H1 (cell line): ENCODE measurements around the gene DOK7. TPM values are rescaled to one million over a fixed set of nuclear protein-coding genes. Genes with fewer than 3 reads are reported as not detected.
A peak's percentile ranks its signal among the peaks of the same experiment; 100 is the strongest.

Source experiments
- CTCF ChIA-PET: fragments of 300-600 bp; sonication (Branson Sonifier 250); formaldehyde crosslinking; loops from one replicate; lab custom pipeline; 2021; ENCODE audit not compliant: partially characterized antibody; lab: Charles Lee
- POLR2A ChIA-PET: fragments of 300-600 bp; sonication (Branson Sonifier 250); formaldehyde crosslinking; loops from one replicate; lab custom pipeline; 2021; ENCODE audit warnings: inconsistent platforms; ENCODE audit not compliant: partially characterized antibody; lab: Charles Lee
- DNase-seq, 2 experiments: peaks; one replicate each; pipeline versions ENCODE4 v3.0.0 to v3.0.0-alpha.2; 2010 to 2022; ENCODE audit warnings: low spot score in 2 of 2, low read depth in 1 of 2, mixed read lengths in 1 of 2
- FAIRE-seq: peaks from 2 replicates; lab custom pipeline; 2011; peaks lifted over from hg19 to GRCh38; lab: Jason Lieb, UNC
- H2AFZ ChIP-seq: 2 replicates; pipeline ENCODE4 v1.8.1; 2012; ENCODE audit warnings: low read length, inconsistent platforms
- H2AK5ac ChIP-seq: 2 replicates; pipeline ENCODE4 v1.6.1; 2013; ENCODE audit warnings: low read depth, low read length
- H2BK120ac ChIP-seq: replicated peaks from 2 replicates; pipeline ENCODE3; 2013; ENCODE audit warnings: low read depth, low read length, inconsistent platforms
- H2BK12ac ChIP-seq: 2 replicates; pipeline ENCODE4 v1.6.1; 2013; ENCODE audit warnings: low read depth, low read length
- H2BK15ac ChIP-seq: 2 replicates; pipeline ENCODE4 v1.6.1; 2013; ENCODE audit warnings: low read length
- H2BK20ac ChIP-seq: 2 replicates; pipeline ENCODE4 v1.6.1; 2013; ENCODE audit warnings: low read length
- H2BK5ac ChIP-seq: 2 replicates; pipeline ENCODE4 v1.6.1; 2013; ENCODE audit warnings: low read depth, low read length
- H3K14ac ChIP-seq: 2 replicates; pipeline ENCODE4 v1.6.1; 2013; ENCODE audit warnings: inconsistent platforms; ENCODE audit not compliant: insufficient read length
- H3K18ac ChIP-seq: 2 replicates; pipeline ENCODE4 v1.6.1; 2013; ENCODE audit warnings: low read length; ENCODE audit errors: extremely low read depth
- H3K23ac ChIP-seq: 2 replicates; pipeline ENCODE4 v1.6.1; 2013; ENCODE audit warnings: inconsistent platforms; ENCODE audit not compliant: insufficient read length
- H3K23me2 ChIP-seq: 2 replicates; pipeline ENCODE4 v1.6.1; 2013; ENCODE audit warnings: low read depth, low read length
- H3K27ac ChIP-seq: 2 replicates; pipeline ENCODE4 v1.6.1; 2011; ENCODE audit warnings: low read depth, low read length, inconsistent platforms
- H3K27me3 ChIP-seq, 4 experiments: replicated peaks in 1 of 4; 1 replicate in 1 of 4; 2 replicates in 3 of 4; pipeline versions ENCODE4 v1.6.1 to v1.8.1; 2011 to 2013; ENCODE audit warnings: low read length in 3 of 4, mild to moderate bottlenecking in 3 of 4, inconsistent platforms in 2 of 4, mixed read lengths in 2 of 4, moderate library complexity in 1 of 4; ENCODE audit not compliant: control insufficient read depth in 3 of 4, insufficient read depth in 3 of 4; ENCODE audit errors: extremely low read depth in 1 of 4
- H3K36me3 ChIP-seq, 4 experiments: 2 replicates each; pipeline versions ENCODE4 v1.6.1 to v1.8.1; 2011 to 2013; ENCODE audit warnings: mild to moderate bottlenecking in 4 of 4, low read length in 3 of 4, moderate library complexity in 2 of 4, control low read depth in 1 of 4, inconsistent platforms in 1 of 4; ENCODE audit not compliant: insufficient read depth in 4 of 4, control insufficient read depth in 2 of 4
- H3K4ac ChIP-seq: replicated peaks from 2 replicates; pipeline ENCODE3; 2013; ENCODE audit warnings: low read length, low read depth, mixed read lengths, inconsistent platforms; ENCODE audit not compliant: insufficient read length
- H3K4me1 ChIP-seq, 4 experiments: replicated peaks in 1 of 4; 1 replicate in 1 of 4; 2 replicates in 3 of 4; pipeline versions ENCODE4 v1.6.1 to v1.8.1; 2011 to 2013; ENCODE audit warnings: low read length in 3 of 4, inconsistent platforms in 2 of 4, mixed read lengths in 1 of 4; ENCODE audit not compliant: insufficient read depth in 4 of 4, control insufficient read depth in 3 of 4
- H3K4me2 ChIP-seq, 2 experiments: 2 replicates each; pipeline versions ENCODE4 v1.6.1 to v1.8.1; 2011 to 2013; ENCODE audit warnings: low read depth in 2 of 2, low read length in 2 of 2, control low read depth in 1 of 2, inconsistent platforms in 1 of 2, mild to moderate bottlenecking in 1 of 2; ENCODE audit not compliant: insufficient read depth in 1 of 2
- H3K4me3 ChIP-seq, 4 experiments: fragments of 200-600, 300-600 bp in 1 of 4; sonication (generic), shearing (Covaris generic), sonication (Bioruptor Twin) in 1 of 4; 2 replicates each; pipeline versions ENCODE4 v1.5.1 to v1.8.1; 2011 to 2016; ENCODE audit warnings: low read length in 4 of 4, low read depth in 3 of 4, control low read depth in 2 of 4, inconsistent platforms in 2 of 4, mild to moderate bottlenecking in 2 of 4, mixed read lengths in 1 of 4, moderate library complexity in 1 of 4; ENCODE audit not compliant: insufficient read depth in 2 of 4; ENCODE audit errors: extremely low read depth in 1 of 4
- H3K56ac ChIP-seq: replicated peaks from 2 replicates; pipeline ENCODE3; 2013; ENCODE audit warnings: low read depth, mild to moderate bottlenecking, mixed read lengths, low read length, inconsistent platforms; ENCODE audit not compliant: insufficient read length
- H3K79me1 ChIP-seq: 2 replicates; pipeline ENCODE4 v1.6.1; 2013; ENCODE audit warnings: low read depth, low read length, control low read depth
- H3K79me2 ChIP-seq, 2 experiments: 2 replicates each; pipeline versions ENCODE4 v1.6.1 to v1.8.1; 2012 to 2013; ENCODE audit warnings: low read length in 2 of 2, mild to moderate bottlenecking in 2 of 2, inconsistent platforms in 1 of 2; ENCODE audit not compliant: insufficient read depth in 2 of 2, control insufficient read depth in 1 of 2
- H3K9ac ChIP-seq, 4 experiments: replicated peaks in 1 of 4; 1 replicate in 1 of 4; 2 replicates in 3 of 4; pipeline versions ENCODE4 v1.6.1 to v1.8.1; 2011 to 2013; ENCODE audit warnings: low read depth in 3 of 4, low read length in 3 of 4, control low read depth in 2 of 4, mild to moderate bottlenecking in 2 of 4, moderate library complexity in 2 of 4, inconsistent platforms in 1 of 4; ENCODE audit errors: extremely low read depth in 1 of 4
- H3K9me3 ChIP-seq, 2 experiments: 2 replicates each; pipeline versions ENCODE4 v1.6.1 to v1.8.1; 2012 to 2013; ENCODE audit warnings: mild to moderate bottlenecking in 2 of 2, moderate library complexity in 2 of 2, control low read depth in 1 of 2, inconsistent platforms in 1 of 2, low read depth in 1 of 2, low read length in 1 of 2, mixed read lengths in 1 of 2; ENCODE audit not compliant: insufficient read depth in 2 of 2
- H4K20me1 ChIP-seq, 2 experiments: replicated peaks in 1 of 2; 2 replicates each; pipeline versions ENCODE3 to v1.8.1; 2011 to 2013; ENCODE audit warnings: inconsistent platforms in 2 of 2, low read length in 2 of 2, mild to moderate bottlenecking in 1 of 2; ENCODE audit not compliant: insufficient read depth in 2 of 2, control insufficient read depth in 1 of 2
- H4K5ac ChIP-seq: 2 replicates; pipeline ENCODE4 v1.6.1; 2013; ENCODE audit warnings: low read length, low read depth, mixed read lengths, inconsistent platforms; ENCODE audit not compliant: insufficient read length
- H4K8ac ChIP-seq: 2 replicates; pipeline ENCODE4 v1.8.0; 2013; ENCODE audit warnings: mild to moderate bottlenecking, moderate library complexity, low read length, inconsistent platforms; ENCODE audit not compliant: insufficient read depth; ENCODE audit errors: extremely low read depth
- H4K91ac ChIP-seq: replicated peaks from 2 replicates; pipeline ENCODE3; 2013; ENCODE audit warnings: low read length, mixed read lengths, inconsistent platforms; ENCODE audit not compliant: insufficient read length
- FOSL1 ChIP-seq: IDR thresholded peaks from 2 replicates; pipeline ENCODE4 v1.6.1; 2011; ENCODE audit warnings: mild to moderate bottlenecking, low read depth, low read length, moderate library complexity; ENCODE audit not compliant: insufficient read depth
- HDAC6 ChIP-seq: IDR thresholded peaks from one replicate; pipeline ENCODE4 v1.7.1; 2012; ENCODE audit warnings: low read depth, mild to moderate bottlenecking, inconsistent platforms, low read length, moderate library complexity
- TEAD4 ChIP-seq: IDR thresholded peaks from 2 replicates; pipeline ENCODE4 v1.6.1; 2012; ENCODE audit warnings: low read depth, low read length, inconsistent platforms, mixed read lengths
- WGBS, 2 experiments: shearing (Covaris generic) in 1 of 2; methylation state at CpG; one replicate each; pipeline versions ENCODE4 v1.1.6 to v1.1.7; 2013 to 2015; ENCODE audit warnings: low lambda C conversion rate in 2 of 2, mixed read lengths in 2 of 2, inconsistent platforms in 1 of 2, low coverage in 1 of 2, missing lambda C conversion rate in 1 of 2; ENCODE audit not compliant: insufficient replicate concordance in 2 of 2, insufficient coverage in 1 of 2, insufficient read length in 1 of 2; ENCODE audit errors: extremely low coverage in 1 of 2, missing lambda C conversion rate in 1 of 2; 5-methylcytosine and 5-hydroxymethylcytosine counted together
- polyA plus RNA-seq, 7 experiments: library from polyadenylated mRNA; depleted of rRNA in 3 of 7; stranded (reverse) in 5 of 7; unstranded in 2 of 7; fragments of >200 nt in 5 of 7; fragments of 200-250 nt in 2 of 7; gene quantifications; 1 replicate in 5 of 7; 2 replicates in 1 of 7; 4 replicates in 1 of 7; pipeline versions ENCODE4 v1.2.1 to v1.2.3, GENCODE V29; 2011 to 2013; ENCODE audit warnings: missing spikeins in 2 of 7, mixed read lengths in 2 of 7
- total RNA-seq: library from RNA; stranded (reverse); fragmentation: NEBNext Ultra II Directional; extraction: Animal tissue kit (Norgen Biotek cat#: 25700); gene quantifications from 2 replicates; pipeline ENCODE4 v1.2.1, GENCODE V29; 2021
- TF ChIP-seq, protein P1 (sequence below): IDR thresholded peaks from 2 replicates; pipeline ENCODE4 v1.6.1; 2012; ENCODE audit warnings: inconsistent platforms

DOK7 gene
- total and polyA plus RNA-seq, 2 of the 8 experiments (the other 6 are each of a cell fraction or from before 2014, with no cell fraction given), result 0.32 TPM; not detected in 1

DNA sequence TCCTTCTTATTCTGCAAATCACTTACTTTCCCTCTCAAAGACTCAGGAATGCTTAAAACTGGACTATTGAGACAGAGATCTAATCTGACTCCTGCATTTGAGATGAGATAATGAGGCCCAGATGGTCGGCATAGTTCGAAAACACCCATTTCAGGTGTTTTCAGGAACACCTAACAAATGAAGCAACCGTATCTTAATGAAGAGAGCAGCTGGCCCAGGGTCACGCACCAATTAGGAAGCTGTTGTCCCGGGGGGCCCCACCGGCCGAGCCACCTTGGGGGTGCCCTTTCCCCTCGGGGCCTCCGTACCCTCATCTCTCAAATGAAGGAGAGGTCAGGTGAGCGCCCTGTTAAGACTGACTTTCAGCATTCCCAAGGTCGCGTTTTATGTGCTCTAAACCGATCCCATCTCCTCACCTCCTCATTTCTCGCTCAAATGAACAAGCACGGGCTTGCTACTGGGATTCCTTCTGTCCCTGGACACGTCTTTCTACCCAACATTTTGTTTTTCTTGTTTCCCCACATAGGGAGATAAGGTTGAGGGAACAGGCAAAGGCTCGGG, 68.3 kb downstream of the DOK7 start:
- H3K18ac ChIP-seq, result no peak overlapping the region
- H3K14ac ChIP-seq, result no peak overlapping the region
- H2BK15ac ChIP-seq, result no peak overlapping the region
- no peak overlapping the region for H3K56ac ChIP-seq
- no peak overlapping the region for H3K4ac ChIP-seq
- peak overlapping the region; percentile 67 to 88 (median 83) for H3K4me3 ChIP-seq
- H2BK5ac ChIP-seq, result no peak overlapping the region
- H4K5ac ChIP-seq, result no peak overlapping the region
- H3K4me1 ChIP-seq, result peaks cover 3 to 18% (median 12%) of the 10 kb centered on the region in 4 experiments
- POLR2A ChIA-PET, result interaction anchor here (1.1 to 2.1 kb wide), 4 partner anchors 9 to 26 kb away, joined by 3 to 9 read pairs (median 4); no protein-coding TSS in a partner anchor
- 37% methylated on average over 17 of the region's 17 CpGs; no CpG with 5 or more reads in 1 of the 2 experiments for WGBS, 2 experiments
- H2BK20ac ChIP-seq, result no peak overlapping the region
- H4K20me1 ChIP-seq, result peaks cover 24 to 43% of the 10 kb centered on the region in 2 experiments
- TF ChIP-seq FOSL1 (no peak), HDAC6 (no peak), TEAD4 (no peak)
- TF ChIP-seq, protein P1, sequence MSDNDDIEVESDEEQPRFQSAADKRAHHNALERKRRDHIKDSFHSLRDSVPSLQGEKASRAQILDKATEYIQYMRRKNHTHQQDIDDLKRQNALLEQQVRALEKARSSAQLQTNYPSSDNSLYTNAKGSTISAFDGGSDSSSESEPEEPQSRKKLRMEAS, result no peak
- H4K91ac ChIP-seq, result no peak overlapping the region
- DNase-seq (no peak), FAIRE-seq (no peak)
- no peak overlapping the region for H2BK12ac ChIP-seq
- no peak overlapping the region for H4K8ac ChIP-seq
- no peak overlapping the region for H3K23ac ChIP-seq
- peaks cover 0 to 35% of the 10 kb centered on the region in 2 experiments; a peak in 1 of 4 replicates for H3K79me2 ChIP-seq
- no peak overlapping the region for H2BK120ac ChIP-seq
- CTCF ChIA-PET, result interaction anchor here (0.9 kb wide), 1 partner anchor 182 kb away, joined by 3 read pairs; no protein-coding TSS in a partner anchor
- H3K27ac ChIP-seq, result no peak overlapping the region
- no peak overlapping the region for H2AFZ ChIP-seq
- peaks cover 16% of the 10 kb centered on the region for H3K79me1 ChIP-seq
- H3K9me3 ChIP-seq, result no peaks in the 10 kb centered on the region
- peak overlapping the region; percentile 92 to 96 for H3K4me2 ChIP-seq
- no peak overlapping the region for H2AK5ac ChIP-seq
- H3K27me3 ChIP-seq, result peaks cover 1 to 18% (median 13%) of the 10 kb centered on the region in 4 experiments; a peak in 5 of 7 replicates
- peak overlapping the region in 3 of 4 experiments; percentile 42 to 77 (median 69); a peak in 5 of 7 replicates for H3K9ac ChIP-seq
- H3K36me3 ChIP-seq, result peaks cover 0 to 4% (median 1%) of the 10 kb centered on the region in 4 experiments; a peak in 1 of 8 replicates
- peaks cover 12% of the 10 kb centered on the region for H3K23me2 ChIP-seq
